Epithelial cell of proximal tubule (primary cell): ENCODE measurements around the gene WNT9A. TPM values are rescaled to one million over a fixed set of nuclear protein-coding genes. Genes with fewer than 3 reads are reported as not detected.

Experiments used
- DNase-seq: peaks from one replicate; pipeline ENCODE4 v3.0.0-alpha.2; 2011; ENCODE audit warnings: low read depth
- H3K4me3 ChIP-seq: 2 replicates; pipeline ENCODE4 v1.5.1; 2011; ENCODE audit warnings: low read depth, mild to moderate bottlenecking, low read length
- CTCF ChIP-seq: conservative IDR thresholded peaks from 2 replicates; pipeline ENCODE4 v1.5.1; 2012; ENCODE audit warnings: low read depth, mild to moderate bottlenecking, low read length
- total RNA-seq: library from RNA; depleted of rRNA; stranded (reverse); fragments of >200 nt; gene quantifications from 2 replicates; pipeline ENCODE4 v1.2.3, GENCODE V29; 2015

WNT9A gene
- total RNA-seq, 1 donor from 2014 or later, result 2.1 TPM

GRCh38 chr1:227926216-227926791 is 21.4 kb downstream of the WNT9A start:
- no peak for TF ChIP-seq CTCF
- DNase-seq, result no peak
- no peak overlapping the region for H3K4me3 ChIP-seq

DNA sequence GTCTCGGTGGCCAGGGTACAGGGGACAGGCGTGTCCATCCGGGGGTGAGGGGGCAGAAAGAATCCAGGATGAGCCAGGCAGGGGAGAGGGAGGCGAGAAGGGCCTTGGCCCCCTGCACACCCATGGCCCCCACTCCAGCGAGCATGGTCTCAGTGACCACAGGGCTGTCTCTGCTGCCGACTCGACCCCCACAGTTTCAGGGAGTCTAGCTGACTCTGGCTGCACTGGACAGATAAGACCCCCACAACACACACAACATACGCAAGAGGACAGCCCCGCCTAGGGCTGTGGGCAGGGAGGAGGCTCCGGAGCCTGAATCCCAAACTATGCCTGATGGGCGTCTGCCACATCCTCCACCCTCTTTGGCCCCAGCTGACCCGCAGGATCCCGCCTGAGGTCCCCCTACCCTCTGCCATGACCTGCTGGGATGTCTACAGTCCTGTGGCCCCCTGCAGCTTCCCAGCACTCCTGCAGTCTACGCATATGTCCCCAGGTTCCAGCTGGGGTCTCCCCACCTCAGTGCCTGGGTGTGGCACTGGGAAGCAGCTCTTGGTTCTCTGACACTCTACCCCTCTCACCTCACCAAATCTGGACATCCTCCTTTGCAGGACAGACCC is 22.0 kb downstream of the WNT9A start:
- no peak for TF ChIP-seq CTCF
- DNase-seq, result no peak
- H3K4me3 ChIP-seq, result no peak overlapping the region

DNA sequence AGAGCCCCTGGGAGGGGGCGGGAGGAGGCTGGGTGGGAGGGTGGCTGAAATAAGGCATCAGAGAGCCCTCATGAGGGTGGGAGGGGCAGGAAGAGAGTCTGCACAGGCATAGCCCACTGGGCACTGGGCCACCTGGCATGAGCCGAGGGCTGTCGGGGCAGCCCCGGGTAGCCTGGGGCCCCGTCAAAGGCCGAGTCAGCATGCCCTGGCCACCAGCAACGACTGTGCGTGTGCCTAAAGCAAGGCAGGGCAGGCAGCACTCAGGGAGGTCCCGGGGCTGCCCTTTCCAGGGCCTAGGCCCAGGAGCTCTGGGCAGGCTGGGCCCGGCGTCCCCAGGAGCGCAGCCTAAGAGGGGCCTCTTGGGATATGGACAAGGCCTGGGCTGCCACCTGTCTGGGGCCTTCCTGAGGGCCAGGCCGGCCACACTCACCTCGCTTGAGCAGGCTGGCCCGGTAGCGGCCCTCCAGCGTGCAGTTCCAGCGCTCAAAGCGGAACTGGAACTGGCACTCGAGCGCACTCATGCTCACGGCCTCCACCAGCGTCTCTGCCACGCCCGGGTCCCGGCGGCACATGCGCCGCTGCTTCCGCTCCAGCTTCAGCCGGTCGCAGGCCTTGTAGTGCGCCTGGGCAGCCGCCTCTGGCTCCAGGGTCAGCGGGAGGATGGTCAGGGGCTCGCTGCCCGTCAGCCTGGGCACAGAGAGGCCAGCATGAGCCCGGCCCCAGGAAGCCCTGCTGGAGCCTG is 22.7 kb downstream of the WNT9A start:
- DNase-seq, result no peak
- no peak for TF ChIP-seq CTCF
- no peak overlapping the region for H3K4me3 ChIP-seq

- no peak overlapping the region for H3K4me3 ChIP-seq
- no peak for DNase-seq
- TF ChIP-seq CTCF, result no peak
These were observed 23.4 kb downstream of the WNT9A start for GRCh38 chr1:227924168-227924832.

- no peak for TF ChIP-seq CTCF
- no peak overlapping the region for H3K4me3 ChIP-seq
- no peak for DNase-seq
These were observed 24.2 kb downstream of the WNT9A start for GRCh38 chr1:227923353-227924167.

DNA sequence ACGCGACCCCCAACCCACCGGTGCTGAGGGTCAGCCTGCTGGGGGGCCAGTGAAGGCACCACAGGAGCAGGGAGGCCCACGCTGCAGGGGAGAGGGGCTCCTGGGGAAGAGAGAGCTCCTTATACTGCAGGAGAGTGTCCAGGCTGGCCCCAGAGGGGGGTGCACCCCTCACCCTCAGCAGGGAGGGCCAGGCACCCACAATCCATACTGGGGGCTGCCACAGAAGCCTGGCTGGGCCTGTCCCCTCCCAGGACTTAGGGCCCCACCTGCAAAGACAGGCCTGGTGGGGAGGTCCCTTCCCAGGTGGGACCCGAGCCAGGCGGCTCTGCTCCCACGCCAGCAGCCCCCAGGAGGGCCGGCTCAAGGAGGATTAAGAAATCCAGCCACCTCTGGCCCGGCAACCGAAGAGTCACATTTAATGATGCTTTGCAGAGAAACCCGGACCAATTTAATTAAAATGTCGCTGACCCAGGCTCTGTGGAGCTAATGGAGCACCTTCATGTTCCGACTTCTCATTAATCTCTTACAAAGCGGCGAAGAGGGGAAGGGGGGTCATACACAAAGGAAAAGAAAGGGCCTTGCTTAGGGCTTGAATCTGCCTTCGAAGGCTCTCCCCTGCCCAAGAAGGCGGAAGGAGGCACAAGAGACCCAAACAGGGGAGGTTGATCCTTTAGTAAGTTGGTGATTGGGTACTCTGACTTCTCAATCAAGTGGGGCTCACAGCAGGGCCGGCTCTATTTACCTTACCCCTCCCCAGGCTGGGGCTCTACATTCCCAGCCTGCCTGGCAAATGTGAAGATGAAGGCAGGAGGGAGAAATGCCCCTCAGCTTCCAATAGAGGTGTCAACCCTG is 25.0 kb downstream of the WNT9A start:
- TF ChIP-seq CTCF, result no peak
- no peak for DNase-seq
- no peak overlapping the region for H3K4me3 ChIP-seq
